Activated CD8-positive, alpha-beta memory T cell treated with anti-CD3 and anti-CD28 coated beads, Interleukin-2, amount 50 U/mL, for 1 hour (primary cell): ENCODE data around the gene ADCK2.
A peak's percentile ranks its signal among the peaks of the same experiment; 100 is the strongest.
"Not testable (repeated sequence)": the region's sequence is repeated elsewhere in the genome, so short reads cannot be mapped to it uniquely, and the experiment has no call there.

ENCODE experiments used
- DNase-seq: peaks from one replicate; pipeline ENCODE4 v3.0.0-alpha.2; 2020; ENCODE audit errors: extremely low read depth

ADCK2 gene

GRCh38 chr7:140691376-140692045, 18.8 kb downstream of the ADCK2 start:
- DNase-seq = no peak

GRCh38 chr7:140693849-140694248, 21.1 kb downstream of the ADCK2 start:
- DNase-seq = not testable (repeated sequence)

GRCh38 chr7:140694592-140694991, 21.8 kb downstream of the ADCK2 start:
- DNase-seq = no peak

- no peak for DNase-seq
Measured at GRCh38 chr7:140695381-140695780, 22.6 kb downstream of the ADCK2 start.

- DNase-seq = peak; percentile 85
Measured at GRCh38 chr7:140696024-140696679, 23.4 kb downstream of the ADCK2 start.

GRCh38 chr7:140696680-140697446, 24.1 kb downstream of the ADCK2 start, which contains the start of gene NDUFB2:
NDUFB2 (plus strand) TSS chr7:140696708; CDS start chr7:140696745, 37 bp downstream.
- no peak for DNase-seq

- no peak for DNase-seq
Measured at GRCh38 chr7:140697447-140698143, 24.9 kb downstream of the ADCK2 start.

GRCh38 chr7:140698477-140698876, 25.7 kb downstream of the ADCK2 start:
- DNase-seq = no peak

- no peak for DNase-seq
Measured at GRCh38 chr7:140702774-140703173, 30.0 kb downstream of the ADCK2 start.

- no peak for DNase-seq
Measured at GRCh38 chr7:140704205-140704604, 31.5 kb downstream of the ADCK2 start.

- DNase-seq = no peak
Measured at GRCh38 chr7:140707132-140707531, 34.4 kb downstream of the ADCK2 start.

GRCh38 chr7:140708764-140709163, 36.0 kb downstream of the ADCK2 start:
- DNase-seq = not testable (repeated sequence)

- DNase-seq = not testable (repeated sequence)
Measured at GRCh38 chr7:140712392-140712791, 39.6 kb downstream of the ADCK2 start.

GRCh38 chr7:140714331-140715040, 41.7 kb downstream of the ADCK2 start:
- DNase-seq = no peak

GRCh38 chr7:140719721-140720120, 47.0 kb downstream of the ADCK2 start:
- no peak for DNase-seq

GRCh38 chr7:140722254-140722653, 49.5 kb downstream of the ADCK2 start:
- no peak for DNase-seq

- peak; percentile 22 for DNase-seq
Measured at GRCh38 chr7:140723006-140723405, 50.3 kb downstream of the ADCK2 start.

GRCh38 chr7:140723574-140723973, 50.8 kb downstream of the ADCK2 start:
- DNase-seq = no peak

- no peak for DNase-seq
Measured at GRCh38 chr7:140724706-140725105, 52.0 kb downstream of the ADCK2 start.

GRCh38 chr7:140726281-140726680, 53.5 kb downstream of the ADCK2 start:
- no peak for DNase-seq

- no peak for DNase-seq
Measured at GRCh38 chr7:140732416-140732815, 59.7 kb downstream of the ADCK2 start.
